T-helper 2 cell treated with Interferon-gamma antibody and Interleukin-4, amounts not matched to agents 5 μg/mL and 100 μg/mL, for 36 hours (primary cell): ENCODE measurements around the gene C22orf23.

Experiments
- DNase-seq: peaks from one replicate; pipeline ENCODE4 v3.0.0; 2021; ENCODE audit warnings: low spot score
- H3K27ac Mint-ChIP-seq: one replicate; pipeline ENCODE4 v1.8.0; 2021; ENCODE audit warnings: mild to moderate bottlenecking, mixed read lengths
- H3K27me3 Mint-ChIP-seq: one replicate; pipeline ENCODE4 v1.8.0; 2021; ENCODE audit warnings: low read depth, mixed read lengths
- H3K36me3 Mint-ChIP-seq: one replicate; pipeline ENCODE4 v1.8.0; 2021; ENCODE audit warnings: low read depth, mixed read lengths
- H3K4me1 Mint-ChIP-seq: one replicate; pipeline ENCODE4 v1.8.0; 2021; ENCODE audit warnings: low read depth, mixed read lengths
- H3K4me3 Mint-ChIP-seq: one replicate; pipeline ENCODE4 v1.8.0; 2022; ENCODE audit warnings: mild to moderate bottlenecking, moderate library complexity, mixed read lengths
- H3K9me3 Mint-ChIP-seq: one replicate; pipeline ENCODE4 v1.8.0; 2021; ENCODE audit warnings: mixed read lengths

Gene C22orf23

GRCh38 chr22:37917874-37918548 is 35.4 kb downstream of the C22orf23 start:
- DNase-seq: no peak
- Mint-ChIP-seq H3K27ac (no peak overlapping the region), H3K36me3 (peaks cover 11% of the 10 kb centered on the region), H3K4me3 (no peak overlapping the region), H3K9me3 (no peaks in the 10 kb centered on the region), H3K27me3 (no peaks in the 10 kb centered on the region), H3K4me1 (peaks cover 5% of the 10 kb centered on the region)

DNA sequence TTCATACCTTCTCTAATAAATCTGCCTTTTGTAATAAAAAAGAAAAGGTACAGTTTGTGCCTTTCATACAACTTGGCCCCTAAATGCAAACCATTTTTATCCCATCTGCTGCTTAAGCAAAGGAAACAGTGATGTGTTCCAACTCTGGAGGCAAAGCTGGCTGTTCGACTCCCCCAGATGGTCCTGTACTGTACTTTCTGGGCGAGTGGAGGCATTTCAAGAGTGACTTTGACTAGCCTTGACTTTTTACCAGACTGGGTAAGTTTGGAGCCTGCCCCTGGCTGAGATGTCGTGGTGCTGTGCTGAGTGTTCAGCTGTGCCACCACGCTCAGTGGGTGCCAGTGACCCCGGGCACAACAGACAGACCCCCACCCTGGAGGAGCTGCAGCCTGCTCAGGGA is 37.1 kb downstream of the C22orf23 start:
- Mint-ChIP-seq H3K27me3 (no peaks in the 10 kb centered on the region), H3K9me3 (no peaks in the 10 kb centered on the region), H3K36me3 (peaks cover 9% of the 10 kb centered on the region), H3K4me1 (peaks cover 5% of the 10 kb centered on the region), H3K4me3 (no peak overlapping the region), H3K27ac (no peak overlapping the region)
- DNase-seq: no peak

DNA sequence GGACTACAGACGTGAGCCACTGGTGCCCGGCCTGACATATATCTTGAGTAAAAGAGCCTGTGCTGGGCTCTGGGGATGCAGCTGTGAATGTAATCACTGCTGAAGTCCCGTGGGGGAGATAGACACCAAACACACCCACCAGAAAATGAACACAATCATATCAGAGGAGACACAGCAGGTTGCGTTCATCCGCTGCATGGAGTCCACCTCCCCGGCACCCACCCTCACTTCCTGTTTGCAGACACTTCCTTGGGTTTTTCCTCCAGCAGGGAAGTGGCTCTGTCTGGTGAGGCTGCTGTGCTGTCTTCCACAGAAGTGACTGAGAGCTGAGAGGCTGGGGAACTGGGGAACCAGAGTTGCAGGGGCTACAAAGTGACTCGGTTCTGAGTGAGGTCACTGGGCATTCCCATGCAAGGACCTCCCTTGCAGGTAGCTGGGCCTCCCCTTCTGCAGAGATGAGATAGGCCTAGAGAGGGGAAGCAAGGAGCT is 40.1 kb downstream of the C22orf23 start:
- Mint-ChIP-seq H3K9me3 (no peaks in the 10 kb centered on the region), H3K27ac (no peak overlapping the region), H3K27me3 (no peaks in the 10 kb centered on the region), H3K4me3 (no peak overlapping the region), H3K4me1 (peaks cover 3% of the 10 kb centered on the region), H3K36me3 (peaks cover 4% of the 10 kb centered on the region)
- no peak for DNase-seq

DNA sequence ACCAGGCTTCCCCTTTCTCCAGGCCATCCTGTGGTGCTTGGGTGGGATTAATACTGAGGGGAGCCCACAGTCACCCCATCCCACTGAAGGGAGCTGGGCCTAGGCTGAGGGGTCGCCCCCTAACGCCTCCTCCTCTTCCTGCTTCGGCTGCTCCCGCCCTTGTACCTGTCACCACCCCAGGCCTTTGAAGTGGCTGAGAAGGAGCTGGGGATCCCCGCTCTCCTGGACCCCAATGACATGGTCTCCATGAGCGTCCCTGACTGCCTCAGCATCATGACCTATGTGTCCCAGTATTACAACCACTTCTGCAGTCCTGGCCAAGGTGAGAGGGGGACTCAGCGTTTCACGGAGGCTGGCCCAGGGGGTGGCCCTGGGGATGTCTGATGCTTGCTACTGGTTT is 41.2 kb downstream of the C22orf23 start:
- H3K27ac Mint-ChIP-seq: no peak overlapping the region
- H3K36me3 Mint-ChIP-seq: peaks cover 6% of the 10 kb centered on the region
- no peak overlapping the region for H3K4me3 Mint-ChIP-seq
- H3K27me3 Mint-ChIP-seq: no peaks in the 10 kb centered on the region
- H3K9me3 Mint-ChIP-seq: no peaks in the 10 kb centered on the region
- no peak for DNase-seq
- peaks cover 10% of the 10 kb centered on the region for H3K4me1 Mint-ChIP-seq

GRCh38 chr22:37911697-37912096 is 41.7 kb downstream of the C22orf23 start:
- Mint-ChIP-seq H3K4me3 (no peak overlapping the region), H3K27ac (no peak overlapping the region), H3K27me3 (no peaks in the 10 kb centered on the region), H3K9me3 (no peaks in the 10 kb centered on the region), H3K4me1 (peaks cover 13% of the 10 kb centered on the region), H3K36me3 (peaks cover 6% of the 10 kb centered on the region)
- no peak for DNase-seq

DNA sequence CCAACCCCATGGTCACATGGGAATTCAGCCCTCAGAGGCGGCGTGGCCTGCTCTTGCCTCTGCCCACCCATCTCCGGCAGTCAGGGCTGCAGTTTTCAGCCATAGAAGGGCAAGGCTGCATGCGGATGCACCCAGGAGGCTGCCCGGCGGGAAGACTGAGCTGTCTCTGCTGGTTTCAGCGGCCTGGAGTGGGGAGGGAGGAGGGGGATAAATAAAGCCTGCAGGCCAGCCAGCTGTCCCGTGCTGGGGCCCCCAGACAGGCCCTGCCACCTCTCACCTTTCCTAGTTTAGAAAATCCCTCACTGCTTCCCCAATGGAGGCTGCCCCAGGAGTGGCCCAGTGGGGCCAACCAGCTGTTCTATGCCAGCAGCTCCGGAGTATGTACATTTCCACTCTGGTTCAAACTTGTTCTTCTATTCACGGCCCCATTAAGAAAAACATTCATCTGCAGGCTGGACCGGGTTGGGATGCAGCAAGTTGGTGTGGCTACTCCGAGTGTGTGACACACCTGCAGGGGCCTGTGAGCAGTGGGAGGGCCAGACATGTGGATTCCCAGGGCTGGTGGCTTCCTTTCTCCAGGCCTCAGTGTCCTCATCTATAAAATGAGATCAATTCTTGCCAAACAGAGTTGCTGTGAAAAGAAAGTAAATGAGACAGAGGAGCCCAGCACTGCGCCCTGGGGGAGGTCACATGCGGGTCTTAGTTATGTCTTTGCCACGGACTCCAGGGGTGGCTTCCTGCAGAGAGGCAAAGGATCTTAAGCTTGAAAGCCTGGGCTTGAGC is 42.3 kb downstream of the C22orf23 start:
- H3K36me3 Mint-ChIP-seq: peaks cover 6% of the 10 kb centered on the region
- no peaks in the 10 kb centered on the region for H3K9me3 Mint-ChIP-seq
- no peaks in the 10 kb centered on the region for H3K27me3 Mint-ChIP-seq
- peaks cover 13% of the 10 kb centered on the region for H3K4me1 Mint-ChIP-seq
- DNase-seq: no peak
- no peak overlapping the region for H3K4me3 Mint-ChIP-seq
- H3K27ac Mint-ChIP-seq: no peak overlapping the region

DNA sequence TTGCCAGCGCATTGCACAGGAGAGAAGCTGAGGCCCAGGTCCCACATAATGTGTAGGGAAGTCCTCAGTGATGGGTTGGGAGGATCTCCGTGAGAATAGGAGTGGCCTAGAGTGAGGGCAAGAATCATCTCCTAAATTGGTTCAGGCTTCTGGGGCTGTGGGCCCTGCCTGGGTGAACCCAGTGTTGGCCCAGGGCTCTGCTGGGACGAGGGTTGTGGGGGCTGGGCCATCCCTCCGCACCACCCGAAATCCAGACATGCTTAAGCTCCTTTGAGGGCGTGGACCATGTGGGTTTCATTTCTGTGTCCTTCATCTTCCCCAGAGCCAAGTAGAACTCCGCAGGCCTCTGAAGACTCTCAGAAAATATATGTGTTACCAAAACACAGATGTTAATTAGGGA is 43.6 kb downstream of the C22orf23 start:
- Mint-ChIP-seq H3K27ac (no peak overlapping the region), H3K4me1 (peaks cover 21% of the 10 kb centered on the region), H3K9me3 (no peaks in the 10 kb centered on the region), H3K27me3 (no peaks in the 10 kb centered on the region), H3K36me3 (peaks cover 6% of the 10 kb centered on the region), H3K4me3 (no peak overlapping the region)
- DNase-seq: no peak

- H3K4me3 Mint-ChIP-seq: peak overlapping the region; percentile 79
- peaks cover 21% of the 10 kb centered on the region for H3K4me1 Mint-ChIP-seq
- peaks cover 2% of the 10 kb centered on the region for H3K36me3 Mint-ChIP-seq
- H3K27ac Mint-ChIP-seq: peak overlapping the region; percentile 80
- no peaks in the 10 kb centered on the region for H3K9me3 Mint-ChIP-seq
- no peak for DNase-seq
- no peaks in the 10 kb centered on the region for H3K27me3 Mint-ChIP-seq
These were observed 46.1 kb downstream of the C22orf23 start for GRCh38 chr22:37907036-37907954.

- Mint-ChIP-seq H3K36me3 (peaks cover 2% of the 10 kb centered on the region), H3K4me3 (peak overlapping the region; percentile 79), H3K27me3 (no peaks in the 10 kb centered on the region), H3K27ac (peak overlapping the region; percentile 80), H3K9me3 (no peaks in the 10 kb centered on the region), H3K4me1 (peaks cover 21% of the 10 kb centered on the region)
- peak; percentile 31 for DNase-seq
These were observed 46.9 kb downstream of the C22orf23 start for GRCh38 chr22:37906364-37907008.

GRCh38 chr22:37905534-37906363 is 47.7 kb downstream of the C22orf23 start, which contains the start of gene MICALL1:
Gene MICALL1 (plus strand): TSS chr22:37906297. CDS start chr22:37906423, 126 bp downstream.
- peak; percentile 75 for DNase-seq
- Mint-ChIP-seq H3K4me3 (peak within 1 kb of the TSS; percentile 79), H3K36me3 (peaks cover 2% of the 10 kb centered on the region), H3K27ac (peak within 1 kb of the TSS; percentile 82), H3K4me1 (peaks cover 21% of the 10 kb centered on the region), H3K9me3 (no peaks in the 10 kb centered on the region), H3K27me3 (no peaks in the 10 kb centered on the region)

- Mint-ChIP-seq H3K36me3 (peaks cover 2% of the 10 kb centered on the region), H3K27ac (peak overlapping the region; percentile 82), H3K9me3 (no peaks in the 10 kb centered on the region), H3K4me3 (peak overlapping the region; percentile 79), H3K27me3 (no peaks in the 10 kb centered on the region), H3K4me1 (peaks cover 21% of the 10 kb centered on the region)
- DNase-seq: peak; percentile 14
These were observed 48.5 kb downstream of the C22orf23 start for GRCh38 chr22:37904572-37905533.
